Ovary (tissue), 9 donors: Measurements from ENCODE around the gene AMMECR1. TPM values are rescaled to one million over a fixed set of nuclear protein-coding genes. Genes with fewer than 3 reads are reported as not detected.

Experiments used
- DNase-seq, 5 donors: peaks; one replicate each; pipeline ENCODE4 v3.0.0-alpha.2; 2019 to 2020
- H3K27ac ChIP-seq, 2 donors: fragments of 200-600 bp; one replicate each; pipeline versions ENCODE4 v1.5.1 to v1.8.0; 2019 to 2022
- H3K27me3 ChIP-seq: fragments of 200-600 bp; one replicate; pipeline ENCODE4 v1.8.0; 2022
- H3K36me3 ChIP-seq: fragments of 200-600 bp; sonication (generic); one replicate; pipeline ENCODE4 v1.5.1; 2019
- H3K4me1 ChIP-seq: one replicate; pipeline ENCODE4 v1.8.1; 2013; ENCODE audit warnings: mild to moderate bottlenecking, moderate library complexity; ENCODE audit not compliant: insufficient read depth
- H3K4me3 ChIP-seq: fragments of 200-600 bp; sonication (generic); one replicate; pipeline ENCODE4 v1.5.1; 2017
- H3K9me3 ChIP-seq, 2 donors: fragments of 200-600 bp in 1 of 2; sonication (generic) in 1 of 2; one replicate each; pipeline versions ENCODE4 v1.5.1 to v1.8.1; 2013 to 2019; ENCODE audit warnings: mild to moderate bottlenecking in 1 of 2, moderate library complexity in 1 of 2
- CTCF ChIP-seq, 3 donors: fragments of 450-650 bp in 2 of 3; fragments of 200-600 bp in 1 of 3; IDR thresholded peaks; one replicate each; pipeline versions ENCODE4 v1.5.1 to v1.8.0; 2016 to 2022; ENCODE audit warnings: antibody characterized with exemption in 3 of 3, mild to moderate bottlenecking in 1 of 3
- EP300 ChIP-seq: sonication (generic); formaldehyde crosslinking; IDR thresholded peaks from one replicate; pipeline ENCODE4 v1.6.1; 2017; ENCODE audit warnings: antibody characterized with exemption
- POLR2A ChIP-seq: fragments of 450-650 bp; IDR thresholded peaks from one replicate; pipeline ENCODE4 v1.6.1; 2017; ENCODE audit warnings: antibody characterized with exemption, mild to moderate bottlenecking, moderate library complexity
- WGBS, 3 donors: extraction: QIAGEN DNeasy Blood & Tissue Kit in 1 of 3; methylation state at CpG; one replicate each; pipeline versions ENCODE4 v1.1.5 to v1.1.7; 2013 to 2017; 5-methylcytosine and 5-hydroxymethylcytosine counted together
- intact Hi-C, 4 donors: fragments of 100-400 bp; cut with DNase I; formaldehyde crosslinking; loops; one replicate each; pipeline versions ENCODE4 v1.11.0 to v1.15.1; 2022 to 2023
- polyA plus RNA-seq, 2 donors: library from polyadenylated mRNA; stranded (reverse); fragments of 200-250 nt in 1 of 2; fragments of 350-450 nt in 1 of 2; fragmentation: Illumina TruSeq in 1 of 2; extraction: RNeasy Lipid Tissue Mini Kit (QIAGEN cat#74804) in 1 of 2; gene quantifications; one replicate each; pipeline ENCODE4 v1.2.3, GENCODE V29; 2013 to 2014
- total RNA-seq, 7 donors: library from RNA; depleted of rRNA in 2 of 7; stranded (reverse); fragments of >200 nt in 2 of 7; fragmentation: NEBNext Ultra II Directional in 3 of 7; extraction: Animal tissue kit (Norgen Biotek cat#: 25700) in 3 of 7; gene quantifications; one replicate each; pipeline versions ENCODE4 v1.1.0 to v1.2.4, GENCODE V29; 2016 to 2023
- donor health status: DM: no; HTN: no; CAD: no; lungs with moderate emphysema.
- donor health status: DM: no; HTN: no; CAD: no.
- donor health status: Bipolar disorder and iron deficiency.
- donor health status: DM: yes; HTN: yes; CAD: no.
- donor health status: DM: no; HTN: no; CAD: no.
- donor health status: DM: yes; HTN: yes; CAD: no.

The AMMECR1 gene
- total and polyA plus RNA-seq, 9 donors: 3.9 to 19.2 (median 12.3) TPM

- no peak for TF ChIP-seq POLR2A
- TF ChIP-seq EP300: no peak
- no peak for TF ChIP-seq CTCF (IDR thresholded peaks at IDR 0.05)
- H3K4me3 ChIP-seq: no peak overlapping the region
- no peaks in the 10 kb centered on the region for H3K9me3 ChIP-seq
- H3K27ac ChIP-seq: no peak overlapping the region
- intact Hi-C loops: no loop called here
- DNase-seq: no peak
- WGBS, 3 donors: 19 to 25% (median 23%) methylated on average over 6 of the region's 6 CpGs
- no peaks in the 10 kb centered on the region for H3K36me3 ChIP-seq
- H3K27me3 ChIP-seq: no peaks in the 10 kb centered on the region
- H3K4me1 ChIP-seq: no peaks in the 10 kb centered on the region
These were observed 49.5 kb downstream of the AMMECR1 start for GRCh38 chrX:110268395-110268794.

- no peaks in the 10 kb centered on the region for H3K9me3 ChIP-seq
- no peak overlapping the region for H3K27ac ChIP-seq
- 59 to 79% (median 70%) methylated on average over 2 of the region's 2 CpGs for WGBS, 3 donors
- no peak for DNase-seq
- H3K4me1 ChIP-seq: no peaks in the 10 kb centered on the region
- intact Hi-C loops: no loop called here
- H3K36me3 ChIP-seq: no peaks in the 10 kb centered on the region
- TF ChIP-seq POLR2A: no peak
- TF ChIP-seq CTCF (IDR thresholded peaks at IDR 0.05): no peak
- TF ChIP-seq EP300: no peak
- no peaks in the 10 kb centered on the region for H3K27me3 ChIP-seq
- no peak overlapping the region for H3K4me3 ChIP-seq
These were observed 50.0 kb downstream of the AMMECR1 start for GRCh38 chrX:110267874-110268273.

- no peak overlapping the region for H3K4me3 ChIP-seq
- no peak overlapping the region for H3K27ac ChIP-seq
- no peak for DNase-seq
- H3K36me3 ChIP-seq: no peaks in the 10 kb centered on the region
- intact Hi-C loops: no loop called here
- H3K9me3 ChIP-seq: no peaks in the 10 kb centered on the region
- TF ChIP-seq EP300 (no peak), CTCF (IDR thresholded peaks at IDR 0.05) (no peak)
- no peaks in the 10 kb centered on the region for H3K27me3 ChIP-seq
- H3K4me1 ChIP-seq: no peaks in the 10 kb centered on the region
These were observed 52.2 kb downstream of the AMMECR1 start for GRCh38 chrX:110265661-110266060.

GRCh38 chrX:110259117-110259516, 58.8 kb downstream of the AMMECR1 start:
- Histone ChIP-seq H3K27ac (no peak overlapping the region), H3K9me3 (no peaks in the 10 kb centered on the region), H3K4me1 (no peaks in the 10 kb centered on the region), H3K4me3 (no peak overlapping the region), H3K27me3 (no peaks in the 10 kb centered on the region), H3K36me3 (no peaks in the 10 kb centered on the region)
- intact Hi-C loops: no loop called here
- no peak for DNase-seq
- TF ChIP-seq POLR2A (no peak), CTCF (IDR thresholded peaks at IDR 0.05) (no peak), EP300 (no peak)
- WGBS, 3 donors: 77 to 85% (median 83%) methylated on average over 1 of the region's 1 CpG

- no peak overlapping the region for H3K27ac ChIP-seq
- H3K9me3 ChIP-seq: no peaks in the 10 kb centered on the region
- H3K36me3 ChIP-seq: no peaks in the 10 kb centered on the region
- intact Hi-C loops: no loop called here
- no peaks in the 10 kb centered on the region for H3K27me3 ChIP-seq
- 44 to 60% (median 58%) methylated on average over 1 of the region's 1 CpG for WGBS, 3 donors
- no peaks in the 10 kb centered on the region for H3K4me1 ChIP-seq
- no peak for DNase-seq
- no peak overlapping the region for H3K4me3 ChIP-seq
- TF ChIP-seq CTCF (IDR thresholded peaks at IDR 0.05) (no peak), EP300 (no peak), POLR2A (no peak)
These were observed 59.3 kb downstream of the AMMECR1 start for GRCh38 chrX:110258552-110258951.
